Measurements from ENCODE around the gene HSPH1. TPM values are rescaled to one million over a fixed set of nuclear protein-coding genes. Genes with fewer than 3 reads are reported as not detected.

Gene HSPH1
- total RNA-seq, 1 donor from 2014 or later = 26.3 TPM

DNA sequence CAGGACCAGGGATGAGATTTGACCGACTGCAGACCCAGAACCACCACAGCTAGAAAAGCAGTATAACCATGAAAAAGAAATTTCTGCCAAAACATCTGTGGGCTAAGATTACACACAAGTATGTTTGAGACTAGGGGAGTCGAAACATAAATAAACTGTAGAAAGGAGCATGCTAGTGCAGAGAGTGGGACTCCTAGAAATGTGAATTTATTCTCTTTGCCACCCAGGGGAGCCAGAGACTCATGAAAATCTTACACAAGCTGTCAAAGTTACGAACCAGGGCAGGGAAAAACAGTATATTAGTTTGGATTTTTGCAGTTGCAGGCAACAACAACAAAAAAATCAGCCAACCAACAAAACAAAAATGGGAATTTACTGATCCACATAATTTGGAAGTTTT, 12.3 kb upstream of the HSPH1 start:
- Histone ChIP-seq H3K4me3 (ENCODE audit: low read depth, low read length) (no peak overlapping the region), H3K27me3 (ENCODE audit: control insufficient read depth, insufficient read depth, low read length) (no peaks in the 10 kb centered on the region), H3K36me3 (ENCODE audit: control insufficient read depth, insufficient read depth, low read length) (no peaks in the 10 kb centered on the region)
- TF ChIP-seq, protein P1, sequence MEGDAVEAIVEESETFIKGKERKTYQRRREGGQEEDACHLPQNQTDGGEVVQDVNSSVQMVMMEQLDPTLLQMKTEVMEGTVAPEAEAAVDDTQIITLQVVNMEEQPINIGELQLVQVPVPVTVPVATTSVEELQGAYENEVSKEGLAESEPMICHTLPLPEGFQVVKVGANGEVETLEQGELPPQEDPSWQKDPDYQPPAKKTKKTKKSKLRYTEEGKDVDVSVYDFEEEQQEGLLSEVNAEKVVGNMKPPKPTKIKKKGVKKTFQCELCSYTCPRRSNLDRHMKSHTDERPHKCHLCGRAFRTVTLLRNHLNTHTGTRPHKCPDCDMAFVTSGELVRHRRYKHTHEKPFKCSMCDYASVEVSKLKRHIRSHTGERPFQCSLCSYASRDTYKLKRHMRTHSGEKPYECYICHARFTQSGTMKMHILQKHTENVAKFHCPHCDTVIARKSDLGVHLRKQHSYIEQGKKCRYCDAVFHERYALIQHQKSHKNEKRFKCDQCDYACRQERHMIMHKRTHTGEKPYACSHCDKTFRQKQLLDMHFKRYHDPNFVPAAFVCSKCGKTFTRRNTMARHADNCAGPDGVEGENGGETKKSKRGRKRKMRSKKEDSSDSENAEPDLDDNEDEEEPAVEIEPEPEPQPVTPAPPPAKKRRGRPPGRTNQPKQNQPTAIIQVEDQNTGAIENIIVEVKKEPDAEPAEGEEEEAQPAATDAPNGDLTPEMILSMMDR (IDR thresholded peaks at IDR 0.05; ENCODE audit: insufficient read depth, low read length, severe bottlenecking) = peak; percentile 4
- FAIRE-seq (no peak), DNase-seq (ENCODE audit: low read depth) (no peak)

DNA sequence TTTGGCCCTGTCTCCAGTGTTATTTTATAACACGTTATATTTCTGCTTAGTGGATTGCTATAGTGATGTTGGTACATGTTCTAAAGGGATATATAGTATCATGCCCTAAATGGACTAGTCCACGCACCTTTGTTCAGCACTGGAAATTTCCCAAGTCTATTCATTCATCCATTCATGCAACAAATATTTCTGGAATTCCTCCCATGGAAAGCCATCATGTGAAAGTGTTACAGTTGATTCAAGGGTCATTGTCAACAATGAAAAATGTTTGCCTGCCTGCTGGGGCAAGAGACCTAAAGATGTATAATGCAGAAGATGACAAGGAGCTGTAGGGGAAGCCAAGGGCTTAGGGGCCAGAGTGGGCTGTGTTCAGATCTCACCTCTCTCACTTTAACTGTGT, 10.8 kb upstream of the HSPH1 start:
- Histone ChIP-seq H3K36me3 (ENCODE audit: control insufficient read depth, insufficient read depth, low read length) (no peaks in the 10 kb centered on the region), H3K4me3 (ENCODE audit: low read depth, low read length) (no peak overlapping the region), H3K27me3 (ENCODE audit: control insufficient read depth, insufficient read depth, low read length) (no peaks in the 10 kb centered on the region)
- DNase-seq (ENCODE audit: low read depth) (peak; percentile 98), FAIRE-seq (no peak)
- TF ChIP-seq, protein P1 (IDR thresholded peaks at IDR 0.05; ENCODE audit: insufficient read depth, low read length, severe bottlenecking) = no peak

DNA sequence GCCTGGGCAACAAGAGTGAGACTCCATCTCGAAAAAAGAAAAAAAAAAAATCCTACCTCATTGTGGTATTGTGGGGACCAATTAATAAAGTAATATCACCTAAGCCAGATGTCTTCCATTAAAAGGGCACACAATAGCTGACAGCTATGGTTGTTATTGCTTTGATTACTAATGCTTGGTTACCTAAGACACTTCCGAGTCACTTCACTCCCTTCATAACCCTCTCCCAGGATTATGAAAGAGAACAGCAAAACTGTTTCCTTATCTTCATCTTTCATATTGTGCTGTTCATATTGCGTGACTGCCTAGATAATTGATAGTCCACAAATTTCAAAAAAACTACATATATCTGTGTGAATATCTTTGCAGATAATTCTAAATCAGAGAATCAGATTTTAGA, 10.3 kb upstream of the HSPH1 start:
- Histone ChIP-seq H3K27me3 (ENCODE audit: control insufficient read depth, insufficient read depth, low read length) (no peaks in the 10 kb centered on the region), H3K4me3 (ENCODE audit: low read depth, low read length) (no peak overlapping the region), H3K36me3 (ENCODE audit: control insufficient read depth, insufficient read depth, low read length) (no peaks in the 10 kb centered on the region)
- DNase-seq (ENCODE audit: low read depth) = peak; percentile 90
- TF ChIP-seq, protein P1 (IDR thresholded peaks at IDR 0.05; ENCODE audit: insufficient read depth, low read length, severe bottlenecking) = no peak
- FAIRE-seq = no peak

DNA sequence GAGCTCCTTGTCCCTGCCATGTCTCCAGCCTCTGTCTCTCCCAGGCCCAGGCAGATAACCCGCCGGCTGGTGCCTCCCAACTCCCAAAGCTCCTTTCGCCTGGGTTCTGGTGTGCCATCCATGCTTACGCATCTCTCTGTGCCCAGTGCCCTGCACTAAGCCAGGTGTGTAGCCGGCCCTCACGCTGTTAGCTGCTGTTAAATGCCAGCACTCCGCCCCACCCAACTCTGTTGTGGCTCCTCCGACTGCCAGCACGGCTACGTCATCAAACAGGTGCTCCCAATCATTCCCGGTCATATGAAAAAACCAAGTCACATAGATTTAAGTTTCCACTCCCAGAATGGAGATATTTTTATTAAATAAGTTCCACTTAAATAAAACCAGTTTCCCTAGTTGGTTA, 7.0 kb upstream of the HSPH1 start:
- no peak for DNase-seq (ENCODE audit: low read depth)
- FAIRE-seq = no peak
- no peak overlapping the region for H3K4me3 ChIP-seq (ENCODE audit: low read depth, low read length)
- H3K27me3 ChIP-seq (ENCODE audit: control insufficient read depth, insufficient read depth, low read length) = no peaks in the 10 kb centered on the region
- no peaks in the 10 kb centered on the region for H3K36me3 ChIP-seq (ENCODE audit: control insufficient read depth, insufficient read depth, low read length)
- TF ChIP-seq, protein P1 (IDR thresholded peaks at IDR 0.05; ENCODE audit: insufficient read depth, low read length, severe bottlenecking) = no peak

DNA sequence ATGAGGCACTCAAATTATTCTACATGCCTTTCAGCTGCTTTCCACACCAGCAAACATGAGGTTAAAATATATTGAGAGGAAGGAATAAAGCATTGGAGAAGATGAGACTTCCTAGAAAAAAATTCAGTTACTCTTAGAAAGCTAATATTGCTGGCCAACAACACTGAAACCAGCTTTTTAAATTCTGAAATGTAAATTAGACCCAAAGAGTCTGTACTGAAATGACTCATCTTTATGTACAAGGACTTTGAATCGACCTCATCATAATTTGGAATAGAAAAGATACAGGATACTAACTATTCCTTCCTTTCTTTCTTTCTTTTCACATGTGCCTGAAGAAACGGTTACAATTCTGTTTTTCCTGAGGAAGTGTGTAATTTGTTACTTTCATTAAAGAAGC, 6.5 kb upstream of the HSPH1 start:
- Histone ChIP-seq H3K27me3 (ENCODE audit: control insufficient read depth, insufficient read depth, low read length) (no peaks in the 10 kb centered on the region), H3K36me3 (ENCODE audit: control insufficient read depth, insufficient read depth, low read length) (no peaks in the 10 kb centered on the region), H3K4me3 (ENCODE audit: low read depth, low read length) (no peak overlapping the region)
- FAIRE-seq (no peak), DNase-seq (ENCODE audit: low read depth) (no peak)
- TF ChIP-seq, protein P1 (IDR thresholded peaks at IDR 0.05; ENCODE audit: insufficient read depth, low read length, severe bottlenecking) = no peak

DNA sequence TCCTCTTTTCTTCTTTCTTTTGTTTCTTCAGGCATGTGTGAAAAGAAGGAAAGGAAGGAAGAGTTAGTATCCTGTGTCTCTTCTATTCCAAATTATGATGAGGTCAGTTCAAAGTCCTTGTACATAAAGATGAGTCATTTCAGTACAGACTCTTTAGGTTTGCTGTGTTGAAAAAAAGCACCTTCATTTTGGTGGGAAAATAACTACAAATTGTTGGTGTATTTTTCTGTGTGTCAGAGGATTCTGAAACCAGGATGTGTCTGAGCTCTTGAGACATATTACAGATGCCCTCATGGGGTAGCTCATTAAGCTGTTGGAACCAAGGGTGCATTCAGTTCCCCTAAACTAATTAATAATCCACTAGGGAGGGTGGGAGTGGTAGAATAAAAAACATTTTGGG, 5.8 kb upstream of the HSPH1 start:
- DNase-seq (ENCODE audit: low read depth) = peak; percentile 29
- TF ChIP-seq, protein P1 (IDR thresholded peaks at IDR 0.05; ENCODE audit: insufficient read depth, low read length, severe bottlenecking) = no peak

More for the DNA sequence above, 5.8 kb upstream of the HSPH1 start:
- H3K27me3 ChIP-seq (ENCODE audit: control insufficient read depth, insufficient read depth, low read length) = no peaks in the 10 kb centered on the region
- no peak for FAIRE-seq
- no peak overlapping the region for H3K4me3 ChIP-seq (ENCODE audit: low read depth, low read length)
- no peaks in the 10 kb centered on the region for H3K36me3 ChIP-seq (ENCODE audit: control insufficient read depth, insufficient read depth, low read length)
